Hepatocyte (in vitro differentiated cells): ENCODE results near the gene RABGAP1L. TPM values are rescaled to one million over a fixed set of nuclear protein-coding genes. Genes with fewer than 3 reads are reported as not detected.

ENCODE experiments used
- DNase-seq: peaks from one replicate; pipeline ENCODE4 v3.0.0-alpha.2; 2016; ENCODE audit warnings: low spot score
- H2AFZ ChIP-seq: fragments of 200-600 bp; sonication (generic); 2 replicates; pipeline ENCODE4 v1.6.0; 2016; ENCODE audit warnings: antibody characterized with exemption, mild to moderate bottlenecking
- H3K27ac ChIP-seq: fragments of 200-600 bp; sonication (generic); 2 replicates; pipeline ENCODE4 v1.5.1; 2016; ENCODE audit warnings: mild to moderate bottlenecking
- H3K27me3 ChIP-seq: fragments of 200-600 bp; sonication (generic); 2 replicates; pipeline ENCODE4 v1.6.1; 2016
- H3K36me3 ChIP-seq: fragments of 200-600 bp; sonication (generic); replicated peaks from 2 replicates; pipeline ENCODE4 v1.5.1; 2016; ENCODE audit warnings: low read depth; ENCODE audit not compliant: insufficient read depth
- H3K4me1 ChIP-seq: fragments of 200-600 bp; sonication (generic); 2 replicates; pipeline ENCODE4 v1.5.1; 2016; ENCODE audit warnings: mild to moderate bottlenecking, moderate library complexity; ENCODE audit not compliant: insufficient read depth
- H3K4me2 ChIP-seq: fragments of 200-600 bp; sonication (generic); 2 replicates; pipeline ENCODE4 v1.6.0; 2016
- H3K4me3 ChIP-seq: fragments of 200-600 bp; sonication (generic); 2 replicates; pipeline ENCODE4 v1.5.1; 2016; ENCODE audit warnings: mild to moderate bottlenecking
- H3K79me2 ChIP-seq: fragments of 200-600 bp; sonication (generic); 2 replicates; pipeline ENCODE4 v1.6.0; 2017; ENCODE audit warnings: mild to moderate bottlenecking
- H3K9me2 ChIP-seq: fragments of 200-600 bp; sonication (generic); replicated peaks from 2 replicates; pipeline ENCODE4 v1.6.0; 2017; ENCODE audit warnings: mild to moderate bottlenecking; ENCODE audit not compliant: insufficient read depth
- H3K9me3 ChIP-seq: fragments of 200-600 bp; sonication (generic); 2 replicates; pipeline ENCODE4 v1.5.1; 2016; ENCODE audit warnings: low read depth, mild to moderate bottlenecking
- H4K20me1 ChIP-seq: fragments of 200-600 bp; sonication (generic); 2 replicates; pipeline ENCODE4 v1.6.0; 2016; ENCODE audit warnings: mild to moderate bottlenecking; ENCODE audit not compliant: insufficient read depth, poor library complexity, severe bottlenecking
- EZH2 ChIP-seq: fragments of 200-600 bp; sonication (generic); IDR thresholded peaks from 2 replicates; pipeline ENCODE4 v1.6.1; 2016; ENCODE audit warnings: antibody characterized with exemption, mild to moderate bottlenecking, borderline replicate concordance
- EZH2phosphoT487 ChIP-seq: fragments of 200-600 bp; sonication (generic); IDR thresholded peaks from one replicate; pipeline ENCODE4 v1.6.1; 2018; ENCODE audit warnings: antibody characterized with exemption, mild to moderate bottlenecking, low read depth, moderate library complexity; ENCODE audit not compliant: unreplicated experiment, severe bottlenecking
- WGBS: methylation state at CpG from one replicate; pipeline ENCODE4 v1.1.6; 2016; ENCODE audit warnings: low lambda C conversion rate; ENCODE audit errors: missing lambda C conversion rate; 5-methylcytosine and 5-hydroxymethylcytosine counted together
- polyA plus RNA-seq: library from polyadenylated mRNA; unstranded; fragments of >200 nt; fragmentation: Nextera tagmentation; extraction: Ambion mirVana; gene quantifications from 2 replicates; pipeline ENCODE4 v1.2.1, GENCODE V29; 2016
- total RNA-seq: library from RNA; depleted of rRNA; stranded (reverse); fragments of >200 nt; gene quantifications from 2 replicates; pipeline ENCODE4 v1.2.3, GENCODE V29; 2014
- TF ChIP-seq, protein P1 (sequence below): fragments of 200-600 bp; sonication (generic); IDR thresholded peaks from 2 replicates; pipeline ENCODE4 v1.5.1; 2016; ENCODE audit warnings: antibody characterized with exemption, mild to moderate bottlenecking; ENCODE audit not compliant: poor library complexity

RABGAP1L gene
- total and polyA plus RNA-seq, 2 experiments from 2014 or later = 15.0 to 41.8 TPM

GRCh38 chr1:174266991-174267612 lies 107.8 kb downstream of the RABGAP1L start:
- H3K4me3 ChIP-seq = no peak overlapping the region
- no peak overlapping the region for H3K27ac ChIP-seq
- no peaks in the 10 kb centered on the region for H3K9me3 ChIP-seq
- DNase-seq = peak; percentile 6
- no peak overlapping the region for H2AFZ ChIP-seq
- peak overlapping the region; percentile 30 for H3K4me2 ChIP-seq
- no peaks in the 10 kb centered on the region for H4K20me1 ChIP-seq
- no peaks in the 10 kb centered on the region for H3K36me3 ChIP-seq
- TF ChIP-seq EZH2 (no peak), EZH2phosphoT487 (no peak)
- TF ChIP-seq, protein P1, sequence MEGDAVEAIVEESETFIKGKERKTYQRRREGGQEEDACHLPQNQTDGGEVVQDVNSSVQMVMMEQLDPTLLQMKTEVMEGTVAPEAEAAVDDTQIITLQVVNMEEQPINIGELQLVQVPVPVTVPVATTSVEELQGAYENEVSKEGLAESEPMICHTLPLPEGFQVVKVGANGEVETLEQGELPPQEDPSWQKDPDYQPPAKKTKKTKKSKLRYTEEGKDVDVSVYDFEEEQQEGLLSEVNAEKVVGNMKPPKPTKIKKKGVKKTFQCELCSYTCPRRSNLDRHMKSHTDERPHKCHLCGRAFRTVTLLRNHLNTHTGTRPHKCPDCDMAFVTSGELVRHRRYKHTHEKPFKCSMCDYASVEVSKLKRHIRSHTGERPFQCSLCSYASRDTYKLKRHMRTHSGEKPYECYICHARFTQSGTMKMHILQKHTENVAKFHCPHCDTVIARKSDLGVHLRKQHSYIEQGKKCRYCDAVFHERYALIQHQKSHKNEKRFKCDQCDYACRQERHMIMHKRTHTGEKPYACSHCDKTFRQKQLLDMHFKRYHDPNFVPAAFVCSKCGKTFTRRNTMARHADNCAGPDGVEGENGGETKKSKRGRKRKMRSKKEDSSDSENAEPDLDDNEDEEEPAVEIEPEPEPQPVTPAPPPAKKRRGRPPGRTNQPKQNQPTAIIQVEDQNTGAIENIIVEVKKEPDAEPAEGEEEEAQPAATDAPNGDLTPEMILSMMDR = no peak
- WGBS = 50% methylated on average over 1 of the region's 1 CpG
- no peaks in the 10 kb centered on the region for H3K79me2 ChIP-seq
- H3K27me3 ChIP-seq = no peaks in the 10 kb centered on the region
- peaks cover 11% of the 10 kb centered on the region for H3K4me1 ChIP-seq
- no peaks in the 10 kb centered on the region for H3K9me2 ChIP-seq

DNA sequence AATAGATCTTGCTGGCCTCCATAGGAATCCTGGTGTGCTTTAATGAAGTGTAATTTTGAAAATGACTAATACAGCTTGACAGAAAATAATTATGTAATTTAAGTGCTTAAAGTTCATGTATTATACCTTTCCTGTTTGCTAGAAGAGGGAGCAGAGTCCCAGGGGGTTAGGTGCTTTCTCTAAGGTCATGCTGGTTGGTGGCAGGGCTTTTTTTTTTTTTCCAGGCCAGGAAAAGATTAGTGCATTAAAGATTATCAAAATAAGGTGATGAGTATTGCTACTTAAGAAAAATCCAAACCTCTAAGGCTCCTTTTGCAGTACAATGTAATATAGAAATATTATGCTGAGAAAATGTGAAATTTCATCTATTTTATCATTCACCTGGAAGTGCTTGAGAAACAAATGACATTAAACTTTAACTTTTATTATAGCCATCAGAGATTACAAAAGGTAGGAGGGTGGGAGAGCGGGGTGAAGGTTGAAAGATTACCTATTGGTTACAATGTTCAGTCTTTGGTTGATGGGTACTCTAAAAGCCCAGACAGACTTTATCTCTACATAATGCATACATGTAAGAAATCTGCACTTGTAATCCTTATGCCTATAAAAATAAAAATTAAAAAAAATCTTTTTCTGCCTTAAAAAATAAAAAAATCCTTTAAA lies 110.8 kb downstream of the RABGAP1L start:
- DNase-seq = no peak
- Histone ChIP-seq H3K36me3 (no peaks in the 10 kb centered on the region), H2AFZ (no peak overlapping the region), H3K9me3 (no peaks in the 10 kb centered on the region), H3K4me3 (no peak overlapping the region), H3K79me2 (no peaks in the 10 kb centered on the region), H3K4me1 (peaks cover 13% of the 10 kb centered on the region), H3K27ac (no peak overlapping the region), H3K4me2 (no peak overlapping the region), H4K20me1 (no peaks in the 10 kb centered on the region), H3K27me3 (no peaks in the 10 kb centered on the region), H3K9me2 (no peaks in the 10 kb centered on the region)
- TF ChIP-seq EZH2phosphoT487 (no peak), EZH2 (no peak)
- TF ChIP-seq, protein P1 = no peak
- WGBS = 72% methylated on average over 1 of the region's 1 CpG

DNA sequence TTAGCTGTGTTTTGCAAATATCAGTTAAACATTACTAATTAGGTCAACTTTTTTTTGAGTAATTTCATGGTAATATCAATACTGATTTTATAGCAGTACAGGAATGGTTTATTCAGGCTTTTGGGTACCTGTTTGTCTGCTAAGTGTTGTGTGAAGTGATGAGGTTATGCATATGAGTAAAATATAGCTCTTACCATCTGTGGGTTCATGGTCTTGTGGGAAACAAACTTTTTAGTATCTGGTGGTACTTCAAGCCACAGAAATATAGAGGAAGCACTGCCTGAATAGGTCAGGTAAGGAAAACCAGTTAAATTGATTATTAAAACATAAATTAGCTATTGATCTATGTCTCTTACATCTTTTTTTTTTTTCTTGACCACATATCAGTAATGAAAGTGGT lies 113.9 kb downstream of the RABGAP1L start:
- Histone ChIP-seq H4K20me1 (no peaks in the 10 kb centered on the region), H2AFZ (no peak overlapping the region), H3K4me1 (peaks cover 10% of the 10 kb centered on the region), H3K4me2 (no peak overlapping the region), H3K9me3 (no peaks in the 10 kb centered on the region), H3K27me3 (no peaks in the 10 kb centered on the region), H3K79me2 (no peaks in the 10 kb centered on the region), H3K4me3 (no peak overlapping the region), H3K9me2 (no peaks in the 10 kb centered on the region), H3K36me3 (no peaks in the 10 kb centered on the region), H3K27ac (no peak overlapping the region)
- DNase-seq = no peak
- no peak for TF ChIP-seq EZH2phosphoT487
- TF ChIP-seq, protein P1 = no peak

GRCh38 chr1:174273776-174274175 lies 114.5 kb downstream of the RABGAP1L start:
- Histone ChIP-seq H4K20me1 (no peaks in the 10 kb centered on the region), H2AFZ (no peak overlapping the region), H3K27ac (no peak overlapping the region), H3K27me3 (no peaks in the 10 kb centered on the region), H3K79me2 (no peaks in the 10 kb centered on the region), H3K36me3 (no peaks in the 10 kb centered on the region), H3K9me2 (no peaks in the 10 kb centered on the region), H3K4me1 (peaks cover 10% of the 10 kb centered on the region), H3K4me2 (no peak overlapping the region), H3K4me3 (no peak overlapping the region), H3K9me3 (no peaks in the 10 kb centered on the region)
- no peak for DNase-seq
- TF ChIP-seq, protein P1 = no peak
- TF ChIP-seq EZH2 (no peak), EZH2phosphoT487 (no peak)
